ENCODE measurements around the gene IP6K1.
"Not testable (repeated sequence)": the region's sequence is repeated elsewhere in the genome, so short reads cannot be mapped to it uniquely, and the experiment has no call there.

Gene IP6K1

GRCh38 chr3:49686346-49686745, 100.0 kb downstream of the IP6K1 start:
- DNase-seq: not testable (repeated sequence)

- not testable (repeated sequence) for DNase-seq
Observed at GRCh38 chr3:49685846-49686245, 100.5 kb downstream of the IP6K1 start.

GRCh38 chr3:49685103-49685502, 101.2 kb downstream of the IP6K1 start:
- DNase-seq: not testable (repeated sequence)

DNA sequence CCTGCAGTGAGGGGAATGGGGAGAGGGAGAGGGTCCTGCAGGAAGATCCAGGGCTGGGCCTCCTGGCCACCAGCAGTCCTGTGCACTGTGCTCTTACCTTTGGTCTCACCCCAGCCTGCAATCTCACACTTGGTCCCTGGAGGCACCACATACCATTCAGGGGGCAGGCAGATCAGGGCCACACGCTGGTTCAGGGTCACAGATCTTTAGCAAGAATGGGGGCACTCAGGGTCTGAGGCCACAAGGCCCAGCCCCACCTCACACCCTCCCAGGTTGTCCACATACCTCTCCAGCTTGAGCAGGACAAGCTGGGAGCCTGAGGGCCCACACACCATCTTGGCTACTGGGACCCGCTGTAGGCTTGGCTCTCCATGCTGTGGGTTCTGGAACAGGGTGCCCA, 101.9 kb downstream of the IP6K1 start:
- not testable (repeated sequence) for DNase-seq

DNA sequence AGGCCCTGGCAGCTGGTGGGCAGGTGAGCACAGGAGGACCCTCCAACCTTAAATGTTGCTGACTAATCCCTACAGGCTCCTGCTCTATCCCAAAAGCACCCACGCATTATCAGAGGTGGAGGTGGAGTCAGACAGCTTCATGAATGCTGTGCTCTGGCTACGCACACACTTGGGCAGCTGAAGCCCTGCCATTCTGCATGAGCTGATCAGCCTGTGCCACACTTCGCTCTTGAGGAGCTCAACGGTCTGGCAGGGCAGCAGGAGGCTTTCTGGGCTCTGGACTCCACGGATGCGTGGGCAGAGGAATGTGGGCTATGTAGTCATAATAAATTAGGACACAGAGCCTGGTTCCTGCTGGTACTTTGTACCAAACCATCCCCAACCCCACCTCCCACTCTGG, 103.2 kb downstream of the IP6K1 start:
- no peak for DNase-seq

DNA sequence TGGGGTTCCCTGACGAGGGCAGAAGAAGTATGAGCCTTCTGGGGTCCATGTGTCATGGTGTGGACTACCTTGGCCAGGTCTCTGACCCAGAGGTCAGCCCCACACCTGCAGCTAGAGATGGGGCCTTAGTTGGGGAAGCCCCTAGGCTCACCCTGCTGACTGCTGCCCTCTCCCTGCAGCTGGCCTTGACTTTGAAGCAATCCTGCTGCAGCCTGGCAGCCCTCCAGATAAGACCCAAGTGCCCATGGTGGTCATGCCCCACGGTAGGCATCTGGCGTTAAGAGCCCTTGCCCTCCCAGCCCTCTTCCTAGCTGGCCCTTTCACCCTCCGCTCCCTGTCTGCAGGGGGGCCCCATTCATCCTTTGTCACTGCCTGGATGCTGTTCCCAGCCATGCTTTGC, 104.8 kb downstream of the IP6K1 start:
- DNase-seq: no peak

- no peak for DNase-seq
Observed at GRCh38 chr3:49681232-49681522, 105.2 kb downstream of the IP6K1 start.

DNA sequence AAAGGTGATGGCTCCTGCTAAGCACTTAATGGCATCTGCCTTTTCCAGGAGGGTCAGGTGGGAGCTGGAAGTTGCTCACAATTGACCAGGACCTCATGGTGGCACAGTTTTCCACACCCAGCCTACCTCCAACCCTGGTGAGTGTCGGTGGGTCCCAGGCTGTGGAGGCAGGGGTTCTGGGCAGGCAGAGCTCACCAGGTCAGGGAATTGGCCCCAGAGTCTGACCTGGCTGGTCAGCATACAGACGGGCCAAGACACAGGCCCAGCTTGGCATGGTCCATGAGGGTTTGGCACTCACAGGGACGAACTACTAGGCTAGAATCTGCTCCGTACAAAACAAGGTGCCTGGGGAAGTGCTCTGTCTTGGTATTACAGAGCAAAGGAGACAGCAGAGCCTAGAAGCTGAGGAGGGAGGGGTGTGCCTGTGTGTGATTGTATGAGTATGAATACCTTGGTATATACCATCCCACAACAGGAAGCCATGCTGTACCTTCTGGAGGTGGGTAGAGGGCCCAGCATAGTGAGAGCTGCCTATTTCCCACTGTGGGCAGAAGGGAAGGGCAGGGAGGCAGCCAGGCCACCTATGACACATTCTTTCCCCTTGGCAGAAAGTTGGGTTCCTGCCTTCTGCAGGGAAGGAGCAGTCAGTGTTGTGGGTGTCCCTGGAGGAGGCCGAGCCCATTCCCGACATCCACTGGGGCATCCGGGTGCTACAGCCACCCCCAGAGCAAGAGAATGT, 105.7 kb downstream of the IP6K1 start:
- DNase-seq: no peak

DNA sequence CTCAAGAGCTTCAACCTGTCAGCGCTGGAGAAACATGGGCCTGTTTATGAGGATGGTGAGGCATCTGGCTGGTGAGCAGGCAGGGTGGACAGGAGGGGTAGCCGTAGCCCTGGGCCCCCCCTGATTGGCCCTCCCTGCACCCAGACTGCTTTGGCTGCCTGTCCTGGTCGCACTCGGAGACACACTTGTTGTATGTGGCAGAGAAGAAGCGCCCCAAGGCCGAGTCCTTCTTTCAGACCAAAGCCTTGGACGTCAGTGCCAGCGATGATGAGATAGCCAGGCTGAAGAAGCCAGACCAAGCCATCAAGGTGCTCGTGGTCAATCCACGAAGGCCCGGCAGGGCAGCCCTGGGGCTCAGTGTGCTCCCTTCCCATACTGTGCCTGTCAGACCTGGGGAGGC, 110.4 kb downstream of the IP6K1 start:
- no peak for DNase-seq

DNA sequence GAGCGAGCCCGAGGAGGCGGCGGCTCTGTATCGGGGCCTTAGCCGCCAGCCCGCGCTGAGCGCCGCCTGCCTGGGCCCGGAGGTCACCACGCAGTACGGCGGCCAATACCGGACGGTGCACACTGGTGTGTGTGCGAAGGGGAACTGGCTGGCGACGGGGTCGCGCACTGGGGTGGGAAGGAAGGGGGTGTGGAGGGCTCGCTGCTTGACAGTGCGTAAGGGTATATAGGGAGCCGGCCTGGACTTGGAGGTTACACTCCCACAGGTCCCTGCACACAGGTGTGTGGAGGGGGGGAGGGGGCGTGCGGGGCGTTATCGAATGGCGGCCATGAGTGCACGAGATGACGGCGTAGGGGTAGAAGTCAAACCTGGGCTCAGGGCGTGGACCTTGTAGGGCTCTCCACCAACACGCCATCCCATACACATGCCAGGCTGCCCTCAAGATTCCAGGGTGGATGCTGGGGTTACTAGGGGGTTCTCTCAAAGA, 111.8 kb downstream of the IP6K1 start:
- no peak for DNase-seq

Measured in NCI-H1105 treated with DMSO at 0.1 percent for 48 hours (cell line).